GM18517 (cell line): ENCODE data around the gene SPDYC.

ENCODE experiments used
- ATAC-seq: cut with Tn5 transposase; IDR thresholded peaks from one replicate; pipeline ENCODE4 v1.9.1; 2021; ENCODE audit warnings: mild to moderate bottlenecking, moderate library complexity; ENCODE audit not compliant: unreplicated experiment

The SPDYC gene

GRCh38 chr11:65204646-65205601 lies 34.9 kb downstream of the SPDYC start:
- no peak for ATAC-seq

GRCh38 chr11:65205602-65205967 lies 35.6 kb downstream of the SPDYC start:
- ATAC-seq = no peak

- ATAC-seq = no peak
These were observed 36.4 kb downstream of the SPDYC start for GRCh38 chr11:65206441-65206841.

DNA sequence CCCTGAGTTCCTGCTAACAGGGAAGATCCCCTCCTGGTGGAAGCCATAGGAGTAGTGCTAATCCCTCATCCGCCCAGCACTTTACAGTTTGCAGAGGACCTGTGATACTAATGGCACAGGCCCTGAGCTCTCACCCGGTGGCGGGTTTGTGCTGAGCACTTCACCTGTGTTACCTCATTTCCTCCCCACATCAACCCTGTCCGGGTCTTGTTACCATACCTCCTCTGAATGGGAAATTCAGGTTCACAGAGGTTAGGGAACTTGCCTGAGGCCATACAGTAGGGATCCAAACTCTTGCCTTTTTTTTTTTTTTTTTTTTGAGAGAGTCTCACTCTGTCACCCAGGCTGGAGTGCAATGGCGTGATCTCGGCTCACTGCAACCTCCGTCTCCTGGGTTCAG lies 36.9 kb downstream of the SPDYC start:
- no peak for ATAC-seq

- no peak for ATAC-seq
These were observed 38.1 kb downstream of the SPDYC start for GRCh38 chr11:65207918-65208784.

- ATAC-seq = no peak
These were observed 39.0 kb downstream of the SPDYC start for GRCh38 chr11:65208785-65209710.

- no peak for ATAC-seq
These were observed 39.8 kb downstream of the SPDYC start for GRCh38 chr11:65209711-65210360.

- no peak for ATAC-seq
These were observed 40.3 kb downstream of the SPDYC start for GRCh38 chr11:65210361-65210731.

GRCh38 chr11:65210748-65211147 lies 40.7 kb downstream of the SPDYC start:
- no peak for ATAC-seq

GRCh38 chr11:65211293-65212105 lies 41.5 kb downstream of the SPDYC start:
- ATAC-seq = no peak

- ATAC-seq = no peak
These were observed 42.3 kb downstream of the SPDYC start for GRCh38 chr11:65212226-65212801.

- no peak for ATAC-seq
These were observed 43.5 kb downstream of the SPDYC start for GRCh38 chr11:65213322-65214211.

DNA sequence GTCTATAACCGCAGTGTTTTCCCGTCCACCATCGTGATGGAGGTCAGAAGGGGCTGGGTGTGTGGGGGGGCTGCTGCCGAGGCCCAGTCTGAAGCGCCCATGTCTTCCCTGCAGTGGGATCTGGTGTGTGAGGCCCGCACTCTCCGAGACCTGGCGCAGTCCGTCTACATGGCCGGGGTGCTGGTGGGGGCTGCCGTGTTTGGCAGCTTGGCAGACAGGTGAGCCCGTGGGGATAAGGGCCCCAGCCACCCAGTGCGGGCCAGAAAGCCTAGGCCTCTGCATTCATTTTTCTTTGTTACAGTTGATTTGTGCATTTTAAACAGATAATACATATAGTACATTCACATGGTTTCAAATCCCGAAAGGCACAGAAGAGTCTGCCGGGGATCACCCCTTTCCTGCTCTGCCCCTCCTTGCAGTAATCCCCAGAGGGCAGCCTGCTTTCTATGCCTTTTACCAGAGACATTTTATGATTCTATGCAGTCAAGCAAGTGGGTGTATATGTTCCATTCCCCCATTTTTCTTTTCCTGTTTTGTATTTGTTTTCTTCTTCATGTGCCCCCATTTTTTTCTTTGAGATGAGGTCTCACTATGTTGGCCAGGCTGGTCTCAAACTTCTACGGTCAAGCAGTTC lies 44.3 kb downstream of the SPDYC start:
- ATAC-seq = no peak

DNA sequence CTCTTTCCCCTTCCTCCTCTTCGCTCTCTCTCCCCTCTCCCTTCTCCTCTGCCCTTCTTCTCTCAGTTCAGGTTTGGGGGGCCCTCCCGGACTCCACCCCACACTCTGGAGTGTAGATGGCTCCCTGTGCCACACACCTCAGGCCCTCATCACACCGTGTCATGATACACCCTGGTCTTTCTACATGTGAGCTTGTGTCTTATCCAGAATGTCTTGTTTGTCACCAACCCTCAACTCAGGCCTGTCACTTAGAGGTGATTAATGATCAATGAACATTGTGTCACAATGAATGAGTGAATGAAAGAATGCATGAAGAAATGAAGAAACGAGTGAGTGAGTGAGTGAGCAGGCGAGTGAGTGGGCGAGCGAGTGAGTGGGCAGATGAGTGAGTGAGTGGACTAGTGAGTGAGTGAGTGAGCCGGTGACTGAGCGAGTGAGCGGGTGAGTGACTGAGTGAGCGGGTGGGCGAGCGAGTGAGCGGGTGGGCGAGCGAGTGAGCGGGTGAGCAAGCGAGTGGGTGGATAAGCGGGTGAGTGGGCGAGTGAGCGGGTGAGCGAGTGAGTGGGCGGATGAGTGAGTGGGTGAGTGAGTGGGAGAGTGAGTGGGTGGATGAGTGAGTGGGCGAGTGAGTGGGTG lies 45.5 kb downstream of the SPDYC start:
- no peak for ATAC-seq

GRCh38 chr11:65216830-65217229 lies 46.8 kb downstream of the SPDYC start:
- ATAC-seq = no peak

GRCh38 chr11:65217441-65218423 lies 47.7 kb downstream of the SPDYC start:
- ATAC-seq = no peak
